Measurements from ENCODE around the gene ARHGAP26. TPM values are rescaled to one million over a fixed set of nuclear protein-coding genes. Genes with fewer than 3 reads are reported as not detected.

The ARHGAP26 gene
- total and polyA plus RNA-seq, 12 donors: 7.5 to 45.8 (median 37.2) TPM

- no peaks in the 10 kb centered on the region for H3K9me3 ChIP-seq
- no peak overlapping the region for H3K4me3 ChIP-seq
These were observed 358.4 kb downstream of the ARHGAP26 start for GRCh38 chr5:143128412-143129071.

DNA sequence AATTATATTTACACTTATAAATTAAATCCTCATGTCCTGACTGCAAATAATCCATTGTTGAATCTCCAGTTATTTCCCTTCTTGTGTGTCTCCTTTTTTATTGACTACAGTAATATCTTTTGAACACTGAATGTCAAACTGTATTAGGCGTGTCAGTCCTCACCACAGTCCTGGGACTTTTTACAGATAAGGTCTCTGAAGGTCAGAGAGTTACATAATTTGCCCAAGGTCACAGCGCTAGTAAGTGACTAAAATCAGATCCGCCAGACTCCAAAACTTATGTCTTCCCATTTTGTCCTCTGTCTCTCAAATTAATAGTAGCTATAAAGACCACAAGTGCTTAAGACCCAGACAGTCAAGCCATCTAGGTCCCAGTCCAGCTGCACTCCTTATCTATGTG is 359.0 kb downstream of the ARHGAP26 start:
- TF ChIP-seq, protein P1, sequence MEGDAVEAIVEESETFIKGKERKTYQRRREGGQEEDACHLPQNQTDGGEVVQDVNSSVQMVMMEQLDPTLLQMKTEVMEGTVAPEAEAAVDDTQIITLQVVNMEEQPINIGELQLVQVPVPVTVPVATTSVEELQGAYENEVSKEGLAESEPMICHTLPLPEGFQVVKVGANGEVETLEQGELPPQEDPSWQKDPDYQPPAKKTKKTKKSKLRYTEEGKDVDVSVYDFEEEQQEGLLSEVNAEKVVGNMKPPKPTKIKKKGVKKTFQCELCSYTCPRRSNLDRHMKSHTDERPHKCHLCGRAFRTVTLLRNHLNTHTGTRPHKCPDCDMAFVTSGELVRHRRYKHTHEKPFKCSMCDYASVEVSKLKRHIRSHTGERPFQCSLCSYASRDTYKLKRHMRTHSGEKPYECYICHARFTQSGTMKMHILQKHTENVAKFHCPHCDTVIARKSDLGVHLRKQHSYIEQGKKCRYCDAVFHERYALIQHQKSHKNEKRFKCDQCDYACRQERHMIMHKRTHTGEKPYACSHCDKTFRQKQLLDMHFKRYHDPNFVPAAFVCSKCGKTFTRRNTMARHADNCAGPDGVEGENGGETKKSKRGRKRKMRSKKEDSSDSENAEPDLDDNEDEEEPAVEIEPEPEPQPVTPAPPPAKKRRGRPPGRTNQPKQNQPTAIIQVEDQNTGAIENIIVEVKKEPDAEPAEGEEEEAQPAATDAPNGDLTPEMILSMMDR (IDR thresholded peaks at IDR 0.05): no peak
- H3K4me3 ChIP-seq: no peak overlapping the region
- ATAC-seq (peak in 1 of 8 donors; percentile 48), DNase-seq (no peak)
- peaks cover 16 to 97% (median 63%) of the 10 kb centered on the region in 9 donors for H3K4me1 ChIP-seq
- 66 to 68% methylated on average over 3 of the region's 3 CpGs for WGBS, 2 donors
- peak overlapping the region in 5 of 10 donors; percentile 16 to 69 (median 41) for H3K27ac ChIP-seq
- H3K27me3 ChIP-seq: no peaks in the 10 kb centered on the region
- intact Hi-C loops (cut with DNase I): loop anchor here in 2 of 10 donors (5.0 to 10.0 kb wide), 3 partner anchors 273 to 696 kb away; partner anchors contain the start of gene NR3C1 (in 2 of the 2)
- no peaks in the 10 kb centered on the region for H3K9me3 ChIP-seq
- H3K36me3 ChIP-seq: peaks cover 0 to 6% (median 0%) of the 10 kb centered on the region in 9 donors

More at GRCh38 chr5:143128412-143129071, 358.4 kb downstream of the ARHGAP26 start:
- 66 to 71% methylated on average over 7 of the region's 7 CpGs for WGBS, 2 donors
- ATAC-seq (peak in 5 of 8 donors; percentile 12 to 41 (median 32)), DNase-seq (no peak)
- peak overlapping the region in 6 of 10 donors; percentile 33 to 69 (median 46) for H3K27ac ChIP-seq
- no peaks in the 10 kb centered on the region for H3K27me3 ChIP-seq
- intact Hi-C loops (cut with DNase I): loop anchor here in 2 of 10 donors (5.0 to 10.0 kb wide), 3 partner anchors 274 to 696 kb away; partner anchors contain the start of gene NR3C1 (in 2 of the 2)
- no peaks in the 10 kb centered on the region for H3K36me3 ChIP-seq
- TF ChIP-seq, protein P1 (IDR thresholded peaks at IDR 0.05): no peak
- H3K4me1 ChIP-seq: peaks cover 16 to 90% (median 61%) of the 10 kb centered on the region in 9 donors

DNA sequence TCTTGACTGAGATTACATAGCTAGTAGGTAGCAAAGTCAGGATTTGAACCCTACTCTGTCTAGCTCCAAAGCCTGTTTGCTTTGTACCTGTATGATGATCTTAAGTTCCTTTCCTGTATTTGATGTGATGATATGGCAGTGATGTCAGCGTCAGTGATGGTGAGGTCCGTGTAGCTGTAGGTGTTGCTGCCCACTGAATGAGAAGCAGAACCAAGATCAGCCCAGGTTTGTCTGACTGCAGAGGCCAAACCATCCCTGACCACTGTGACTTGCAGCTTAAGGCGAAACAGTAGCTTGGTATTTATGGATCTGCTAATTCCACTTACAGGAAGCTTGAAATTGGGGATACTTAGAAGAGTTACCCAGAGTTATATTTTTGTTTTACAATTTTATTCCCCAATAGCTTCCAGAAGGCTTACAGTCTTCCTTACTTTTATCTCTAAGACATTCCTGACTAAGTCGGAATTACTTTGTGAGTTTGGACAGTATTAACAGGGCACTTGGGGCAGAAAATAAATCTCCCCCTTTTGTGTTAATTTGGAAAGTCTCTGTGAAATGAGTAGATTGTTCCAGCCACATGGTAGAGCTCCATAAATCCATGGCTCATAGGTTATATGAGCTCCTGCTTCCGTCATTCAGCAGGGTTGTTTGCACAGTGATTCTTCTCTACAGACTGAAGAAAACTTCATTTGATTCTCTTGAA is 359.9 kb downstream of the ARHGAP26 start:
- TF ChIP-seq, protein P1 (IDR thresholded peaks at IDR 0.05): no peak
- no peaks in the 10 kb centered on the region for H3K27me3 ChIP-seq
- H3K27ac ChIP-seq: peak overlapping the region in 5 of 10 donors; percentile 8 to 69 (median 33)
- H3K4me1 ChIP-seq: peaks cover 16 to 100% (median 65%) of the 10 kb centered on the region in 9 donors
- WGBS, 2 donors: 86 to 93% methylated on average over 5 of the region's 5 CpGs
- H3K36me3 ChIP-seq: peaks cover 0 to 15% (median 0%) of the 10 kb centered on the region in 9 donors
- intact Hi-C loops (cut with DNase I): loop anchor here in 3 of 10 donors (5.0 to 10.0 kb wide), 4 partner anchors 65 to 695 kb away; partner anchors contain the start of gene NR3C1 (in 2 of the 3)
- no peaks in the 10 kb centered on the region for H3K9me3 ChIP-seq
- ATAC-seq (no peak), DNase-seq (no peak)
- H3K4me3 ChIP-seq: no peak overlapping the region

DNA sequence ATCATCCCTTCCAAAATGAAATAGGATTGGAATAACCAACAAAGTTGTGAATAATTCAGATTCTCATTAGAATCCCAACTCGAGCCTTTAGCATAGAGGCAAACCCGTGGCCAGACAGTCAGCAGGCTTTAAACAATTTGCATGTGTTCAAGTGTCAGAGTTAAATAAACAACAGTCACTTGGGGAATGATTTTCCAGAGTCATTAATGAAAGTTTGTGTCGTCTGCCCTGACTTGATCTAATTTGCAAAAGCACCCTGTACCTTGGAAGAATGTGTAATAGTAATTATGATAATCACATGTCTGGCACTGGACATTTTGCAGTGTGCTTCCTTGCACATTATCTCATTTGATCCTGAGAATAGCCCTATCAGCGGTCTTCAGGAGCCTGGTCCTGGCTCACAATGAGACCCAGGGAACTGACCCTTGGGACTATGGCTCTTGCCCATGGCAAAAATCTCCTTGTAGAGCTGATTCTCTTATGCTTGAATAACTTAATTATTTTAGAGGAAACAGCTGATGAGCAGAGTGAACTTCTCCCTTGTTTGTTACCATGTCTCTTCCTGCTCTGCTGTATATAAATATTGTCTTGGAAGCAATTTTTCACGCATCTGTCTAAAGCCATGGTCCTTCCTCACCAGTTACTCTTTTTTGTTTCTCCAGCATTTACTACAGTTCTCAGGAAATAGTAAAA is 360.6 kb downstream of the ARHGAP26 start:
- TF ChIP-seq, protein P1 (IDR thresholded peaks at IDR 0.05): no peak
- H3K4me1 ChIP-seq: peaks cover 16 to 100% (median 61%) of the 10 kb centered on the region in 9 donors
- no peaks in the 10 kb centered on the region for H3K9me3 ChIP-seq
- intact Hi-C loops (cut with DNase I): loop anchor here in 1 of 10 donors (10.0 kb wide), 1 partner anchor 66 kb away; no protein-coding TSS in a partner anchor
- H3K27ac ChIP-seq: peak overlapping the region in 5 of 10 donors; percentile 8 to 69 (median 48)
- H3K36me3 ChIP-seq: peaks cover 0 to 22% (median 0%) of the 10 kb centered on the region in 9 donors
- DNase-seq (no peak), ATAC-seq (no peak)
- 43 to 51% methylated on average over 5 of the region's 5 CpGs for WGBS, 2 donors
- H3K4me3 ChIP-seq: no peak overlapping the region
- no peaks in the 10 kb centered on the region for H3K27me3 ChIP-seq

Data from heart right ventricle (tissue), 16 donors.